Neutrophil (primary cell): ENCODE results near the gene DUS2.
"Not testable (repeated sequence)": the region's sequence is repeated elsewhere in the genome, so short reads cannot be mapped to it uniquely, and the experiment has no call there.

ENCODE experiments used
- H3K27ac ChIP-seq: fragments of 200-600 bp; sonication (generic); 2 replicates; pipeline ENCODE4 v1.5.1; 2016; ENCODE audit warnings: mild to moderate bottlenecking, moderate library complexity
- H3K27me3 ChIP-seq: fragments of 200-600 bp; sonication (generic); 2 replicates; pipeline ENCODE4 v1.6.0; 2016; ENCODE audit warnings: mild to moderate bottlenecking
- H3K36me3 ChIP-seq: fragments of 200-600 bp; sonication (generic); 2 replicates; pipeline ENCODE4 v1.5.1; 2017
- H3K4me1 ChIP-seq, 2 experiments: fragments of 200-600 bp in 1 of 2; sonication (generic) in 1 of 2; 1 replicate in 1 of 2; 2 replicates in 1 of 2; pipeline versions ENCODE4 v1.5.1 to v1.6.1; 2013 to 2016; ENCODE audit warnings: low read depth in 1 of 2, low read length in 1 of 2, mild to moderate bottlenecking in 1 of 2, moderate library complexity in 1 of 2; ENCODE audit not compliant: control insufficient read depth in 1 of 2, insufficient read depth in 1 of 2
- H3K4me3 ChIP-seq, 2 experiments: fragments of 200-600 bp in 1 of 2; sonication (generic) in 1 of 2; 1 replicate in 1 of 2; 2 replicates in 1 of 2; pipeline ENCODE4 v1.5.1; 2013 to 2016; ENCODE audit warnings: low read depth in 1 of 2, low read length in 1 of 2, mild to moderate bottlenecking in 1 of 2, moderate library complexity in 1 of 2
- H3K9me3 ChIP-seq: fragments of 200-600 bp; sonication (generic); 2 replicates; pipeline ENCODE4 v1.5.1; 2016
- CTCF ChIP-seq: fragments of 200-600 bp; sonication (generic); IDR thresholded peaks from 2 replicates; pipeline ENCODE4 v1.5.1; 2016; ENCODE audit warnings: antibody characterized with exemption

The DUS2 gene

GRCh38 chr16:68005211-68005610, 17.9 kb upstream of the DUS2 start:
- Histone ChIP-seq H3K27ac (peak overlapping the region; percentile 100), H3K4me1 (peaks cover 93 to 96% of the 10 kb centered on the region in 2 experiments), H3K4me3 (peak overlapping the region; percentile 35 to 38), H3K9me3 (no peaks in the 10 kb centered on the region), H3K36me3 (no peaks in the 10 kb centered on the region), H3K27me3 (no peaks in the 10 kb centered on the region)
- no peak for TF ChIP-seq CTCF

GRCh38 chr16:68005786-68006286, 17.2 kb upstream of the DUS2 start:
- TF ChIP-seq CTCF: no peak
- Histone ChIP-seq H3K4me3 (peak overlapping the region; percentile 35 to 38), H3K27me3 (no peaks in the 10 kb centered on the region), H3K4me1 (peaks cover 93 to 95% of the 10 kb centered on the region in 2 experiments), H3K9me3 (no peaks in the 10 kb centered on the region), H3K27ac (peak overlapping the region; percentile 100), H3K36me3 (no peaks in the 10 kb centered on the region)

GRCh38 chr16:68009157-68009735, 13.8 kb upstream of the DUS2 start:
- no peak for TF ChIP-seq CTCF

GRCh38 chr16:68009872-68010271, 13.2 kb upstream of the DUS2 start:
- Histone ChIP-seq H3K4me1 (peaks cover 84 to 92% of the 10 kb centered on the region in 2 experiments), H3K27ac (peak overlapping the region; percentile 100)
- H3K36me3 ChIP-seq, H3K27me3 ChIP-seq, H3K4me3 ChIP-seq, H3K9me3 ChIP-seq: not testable (repeated sequence)

More at GRCh38 chr16:68009157-68009735, 13.8 kb upstream of the DUS2 start:
- H3K36me3 ChIP-seq: no peaks in the 10 kb centered on the region
- no peak overlapping the region for H3K4me3 ChIP-seq
- no peaks in the 10 kb centered on the region for H3K27me3 ChIP-seq
- H3K9me3 ChIP-seq: no peaks in the 10 kb centered on the region
- H3K4me1 ChIP-seq: peaks cover 84 to 92% of the 10 kb centered on the region in 2 experiments
- H3K27ac ChIP-seq: peak overlapping the region; percentile 100

- no peaks in the 10 kb centered on the region for H3K27me3 ChIP-seq
- H3K4me3 ChIP-seq: peak overlapping the region; percentile 51 to 53
- peak overlapping the region; percentile 100 for H3K27ac ChIP-seq
- TF ChIP-seq CTCF: no peak
- no peaks in the 10 kb centered on the region for H3K9me3 ChIP-seq
- H3K4me1 ChIP-seq: peaks cover 57 to 64% of the 10 kb centered on the region in 2 experiments
- H3K36me3 ChIP-seq: no peaks in the 10 kb centered on the region
Measured at GRCh38 chr16:68013440-68013839, 9.6 kb upstream of the DUS2 start.

- H3K27me3 ChIP-seq: no peaks in the 10 kb centered on the region
- H3K4me3 ChIP-seq: peak within 1 kb of the TSS in 1 of 2 experiments; percentile 51
- no peak for TF ChIP-seq CTCF
- peaks cover 35 to 43% of the 10 kb centered on the region in 2 experiments for H3K4me1 ChIP-seq
- H3K9me3 ChIP-seq: no peaks in the 10 kb centered on the region
- H3K36me3 ChIP-seq: no peaks in the 10 kb centered on the region
- peak within 1 kb of the TSS; percentile 100 for H3K27ac ChIP-seq
Measured at GRCh38 chr16:68015681-68016080, 7.4 kb upstream of the DUS2 start, which contains the start of gene DPEP2NB. Gene DPEP2NB (minus strand): TSS chr16:68015911. CDS start chr16:68015770, 141 bp downstream.
